COR-L47 (cell line): Measurements from ENCODE around the gene ZNF577.

Source experiments
- DNase-seq: peaks from one replicate; lab custom pipeline; 2025; lab: John Stamatoyannopoulos, UW

The ZNF577 gene

GRCh38 chr19:51861870-51862622 is 25.7 kb downstream of the ZNF577 start:
- no peak for DNase-seq

- no peak for DNase-seq
These were observed 50.6 kb downstream of the ZNF577 start for GRCh38 chr19:51837145-51837544.

GRCh38 chr19:51830274-51830673 is 57.5 kb downstream of the ZNF577 start:
- no peak for DNase-seq

- DNase-seq: no peak
These were observed 63.3 kb downstream of the ZNF577 start for GRCh38 chr19:51824281-51825005.

GRCh38 chr19:51822946-51823345 is 64.8 kb downstream of the ZNF577 start:
- no peak for DNase-seq

- no peak for DNase-seq
These were observed 65.4 kb downstream of the ZNF577 start for GRCh38 chr19:51822325-51822724.

- no peak for DNase-seq
These were observed 65.8 kb downstream of the ZNF577 start for GRCh38 chr19:51821921-51822320.

- no peak for DNase-seq
These were observed 66.3 kb downstream of the ZNF577 start for GRCh38 chr19:51821456-51821855.
